Measurements from ENCODE around the gene GABRB1. TPM values are rescaled to one million over a fixed set of nuclear protein-coding genes. Genes with fewer than 3 reads are reported as not detected.

GABRB1 gene
- total and polyA plus RNA-seq, 2 of the 8 experiments (the other 6 are each of a cell fraction or from before 2014, with no cell fraction given): 0.22 to 0.38 TPM

DNA sequence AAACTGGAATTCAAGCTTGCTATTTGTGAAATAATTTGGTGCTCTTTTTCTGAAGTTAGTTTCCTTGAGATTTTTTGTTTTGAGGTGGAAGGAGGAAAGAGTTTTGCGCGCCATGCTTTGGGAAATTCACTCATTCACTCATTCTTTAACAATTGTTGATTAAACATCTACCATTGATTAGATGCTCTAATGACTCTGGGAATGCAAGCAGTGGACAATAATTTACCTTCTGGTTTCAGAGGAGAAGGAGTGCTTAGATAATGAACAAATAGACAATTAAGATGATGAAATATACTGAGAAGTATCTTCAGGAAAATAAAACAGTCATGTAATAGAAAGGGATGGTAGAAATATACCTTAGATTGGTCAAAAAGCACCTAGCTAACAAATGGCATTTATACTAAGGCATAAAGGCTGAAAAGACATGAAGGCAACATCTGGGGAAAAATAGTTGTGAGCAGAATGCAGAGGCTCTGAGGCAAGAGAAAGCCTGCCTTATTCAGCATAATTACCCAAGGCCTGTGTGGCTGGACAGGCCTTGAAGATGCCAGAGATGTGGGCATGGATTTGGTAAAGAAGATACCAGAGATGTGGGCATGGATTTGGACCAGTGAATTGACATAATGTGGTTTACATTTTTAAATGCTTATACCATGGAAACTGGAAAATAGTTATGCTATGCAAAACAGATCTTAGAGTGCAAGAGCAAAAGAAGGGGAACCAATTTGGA lies 434.9 kb downstream of the GABRB1 start:
- H2BK12ac ChIP-seq (ENCODE audit: low read depth, low read length): no peak overlapping the region
- no peaks in the 10 kb centered on the region for H3K9me3 ChIP-seq (ENCODE audit: insufficient read depth in 2 of 2, low read depth in 1 of 2, low read length in 1 of 2)
- H2BK20ac ChIP-seq (ENCODE audit: low read length): no peak overlapping the region
- no peak overlapping the region for H3K18ac ChIP-seq (ENCODE audit: extremely low read depth, low read length)
- H4K5ac ChIP-seq (ENCODE audit: insufficient read length, low read depth, low read length): no peak overlapping the region
- no peak overlapping the region for H3K27ac ChIP-seq (ENCODE audit: low read depth, low read length)
- H2AK5ac ChIP-seq (ENCODE audit: low read depth, low read length): no peak overlapping the region
- peaks cover 0 to 6% (median 1%) of the 10 kb centered on the region in 4 experiments; a peak in 3 of 7 replicates for H3K4me1 ChIP-seq (replicated peaks in 1 of 4; ENCODE audit: control insufficient read depth in 3 of 4, insufficient read depth in 4 of 4, low read length in 3 of 4)
- no peaks in the 10 kb centered on the region; a peak in 1 of 7 replicates for H3K27me3 ChIP-seq (replicated peaks in 1 of 4; ENCODE audit: control insufficient read depth in 3 of 4, extremely low read depth in 1 of 4, insufficient read depth in 3 of 4, low read length in 3 of 4)
- H3K79me2 ChIP-seq (ENCODE audit: control insufficient read depth in 1 of 2, insufficient read depth in 2 of 2, low read length in 2 of 2): no peaks in the 10 kb centered on the region
- H3K14ac ChIP-seq (ENCODE audit: insufficient read length): no peak overlapping the region
- FAIRE-seq (no peak), DNase-seq (ENCODE audit: low read depth in 1 of 2, low spot score in 2 of 2) (no peak)
- H4K8ac ChIP-seq (ENCODE audit: extremely low read depth, insufficient read depth, low read length): no peak overlapping the region
- no peak overlapping the region for H3K23ac ChIP-seq (ENCODE audit: insufficient read length)
- no peak overlapping the region for H3K56ac ChIP-seq (replicated peaks; ENCODE audit: insufficient read length, low read depth, low read length)
- no peak overlapping the region for H4K91ac ChIP-seq (replicated peaks; ENCODE audit: insufficient read length, low read length)
- no peak overlapping the region for H3K4me2 ChIP-seq (ENCODE audit: insufficient read depth in 1 of 2, low read depth in 2 of 2, low read length in 2 of 2)
- no peak overlapping the region for H3K4me3 ChIP-seq (ENCODE audit: extremely low read depth in 1 of 4, insufficient read depth in 2 of 4, low read depth in 3 of 4, low read length in 4 of 4)
- H2BK120ac ChIP-seq (replicated peaks; ENCODE audit: low read depth, low read length): no peak overlapping the region
- H2BK15ac ChIP-seq (ENCODE audit: low read length): no peak overlapping the region
- H4K20me1 ChIP-seq (replicated peaks in 1 of 2; ENCODE audit: control insufficient read depth in 1 of 2, insufficient read depth in 2 of 2, low read length in 2 of 2): no peaks in the 10 kb centered on the region
- no peak overlapping the region for H3K4ac ChIP-seq (replicated peaks; ENCODE audit: insufficient read length, low read depth, low read length)
- no peak overlapping the region for H3K9ac ChIP-seq (replicated peaks in 1 of 4; ENCODE audit: extremely low read depth in 1 of 4, low read depth in 3 of 4, low read length in 3 of 4)
- ChIA-PET CTCF (ENCODE audit: partially characterized antibody) (interaction anchor here (0.6 kb wide), 1 partner anchor 8 kb away, joined by 3 read pairs; no protein-coding TSS in a partner anchor), POLR2A (ENCODE audit: partially characterized antibody) (no interaction called here)
- no peaks in the 10 kb centered on the region for H3K79me1 ChIP-seq (ENCODE audit: low read depth, low read length)
- H3K23me2 ChIP-seq (ENCODE audit: low read depth, low read length): peaks cover 4% of the 10 kb centered on the region
- no peaks in the 10 kb centered on the region for H3K36me3 ChIP-seq (ENCODE audit: control insufficient read depth in 2 of 4, insufficient read depth in 4 of 4, low read length in 3 of 4)
- 29% methylated on average over 2 of the region's 2 CpGs; no CpG with 5 or more reads in 1 of the 2 experiments for WGBS, 2 experiments (ENCODE audit: extremely low coverage in 1 of 2, insufficient coverage in 1 of 2, insufficient read length in 1 of 2, insufficient replicate concordance in 2 of 2, low coverage in 1 of 2, low lambda C conversion rate in 2 of 2, missing lambda C conversion rate in 1 of 2)
- no peak overlapping the region for H2BK5ac ChIP-seq (ENCODE audit: low read depth, low read length)
- H2AFZ ChIP-seq (ENCODE audit: low read length): no peak overlapping the region
- TF ChIP-seq RXRA (IDR thresholded peaks at IDR 0.05; ENCODE audit: insufficient read depth, low read depth, low read length): no peak
- TF ChIP-seq CTBP2 (IDR thresholded peaks at IDR 0.05; ENCODE audit: borderline replicate concordance, insufficient read depth, insufficient read length, low read length): no peak
- TF ChIP-seq JUND (IDR thresholded peaks at IDR 0.05; ENCODE audit: low read length): no peak
- no peak for TF ChIP-seq SP1 (IDR thresholded peaks at IDR 0.05; ENCODE audit: low read depth, low read length)
- no peak for TF ChIP-seq TBP (IDR thresholded peaks at IDR 0.05; ENCODE audit: low read depth, low read length)
- no peak for TF ChIP-seq SUZ12 (IDR thresholded peaks at IDR 0.05; ENCODE audit: low read length)
- no peak for TF ChIP-seq KDM4A (IDR thresholded peaks at IDR 0.05; ENCODE audit: low read depth, low read length, severe bottlenecking)
- no peak for TF ChIP-seq BACH1 (IDR thresholded peaks at IDR 0.05; ENCODE audit: low read length)
- TF ChIP-seq, protein P1, sequence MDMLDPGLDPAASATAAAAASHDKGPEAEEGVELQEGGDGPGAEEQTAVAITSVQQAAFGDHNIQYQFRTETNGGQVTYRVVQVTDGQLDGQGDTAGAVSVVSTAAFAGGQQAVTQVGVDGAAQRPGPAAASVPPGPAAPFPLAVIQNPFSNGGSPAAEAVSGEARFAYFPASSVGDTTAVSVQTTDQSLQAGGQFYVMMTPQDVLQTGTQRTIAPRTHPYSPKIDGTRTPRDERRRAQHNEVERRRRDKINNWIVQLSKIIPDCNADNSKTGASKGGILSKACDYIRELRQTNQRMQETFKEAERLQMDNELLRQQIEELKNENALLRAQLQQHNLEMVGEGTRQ (IDR thresholded peaks at IDR 0.05; ENCODE audit: low read length): no peak
- TF ChIP-seq RBBP5 (IDR thresholded peaks at IDR 0.05; ENCODE audit: borderline replicate concordance, low read depth, low read length): no peak
- no peak for TF ChIP-seq POLR2AphosphoS5 (IDR thresholded peaks at IDR 0.05; ENCODE audit: low read depth, low read length)

All from H1 (cell line).